IMR-90 (cell line): ENCODE results near the gene KPNA2. TPM values are rescaled to one million over a fixed set of nuclear protein-coding genes. Genes with fewer than 3 reads are reported as not detected.

Source experiments
- ATAC-seq: fragments of 200-7000 bp; cut with Tn5 transposase; 2 replicates; pipeline ENCODE4 v1.9.1; 2020; ENCODE audit warnings: low read depth, mild to moderate bottlenecking, moderate library complexity
- BruUV-seq: library from RNA; stranded (reverse); fragments of 400-500 nt; replicated peaks from 2 replicates; lab custom pipeline; 2021; lab: Mats Ljungman, UMichigan
- CTCF ChIA-PET: fragments of 300-600 bp; formaldehyde crosslinking; extraction: SDS; loops from one replicate; lab custom pipeline; 2021; ENCODE audit warnings: antibody characterized with exemption; lab: Yijun Ruan, JAX
- POLR2A ChIA-PET: fragments of 300-600 bp; sonication (Branson Sonifier 250); formaldehyde crosslinking; loops from one replicate; lab custom pipeline; 2022; ENCODE audit warnings: antibody characterized with exemption; ENCODE audit not compliant: unreplicated experiment; lab: Charles Lee
- DNase-seq: peaks from one replicate; pipeline ENCODE4 v3.0.0; 2013
- H2AFZ ChIP-seq: replicated peaks from 2 replicates; pipeline ENCODE3; 2013; ENCODE audit warnings: low read length, mild to moderate bottlenecking; ENCODE audit not compliant: poor library complexity
- H2AK5ac ChIP-seq: 2 replicates; pipeline ENCODE4 v1.6.1; 2013; ENCODE audit warnings: low read depth, low read length, inconsistent platforms
- H2AK9ac ChIP-seq: replicated peaks from 2 replicates; pipeline ENCODE3; 2013; ENCODE audit warnings: mild to moderate bottlenecking, low read depth, low read length, moderate library complexity; ENCODE audit not compliant: poor library complexity
- H2BK120ac ChIP-seq: 2 replicates; pipeline ENCODE4 v1.6.1; 2013; ENCODE audit warnings: low read depth, low read length, inconsistent platforms
- H2BK15ac ChIP-seq: 3 replicates; pipeline ENCODE4 v1.6.1; 2013; ENCODE audit warnings: low read depth, low read length, inconsistent platforms
- H2BK20ac ChIP-seq: 2 replicates; pipeline ENCODE4 v1.6.1; 2013; ENCODE audit warnings: low read depth, mild to moderate bottlenecking, inconsistent platforms, low read length, moderate library complexity
- H2BK5ac ChIP-seq: 2 replicates; pipeline ENCODE4 v1.6.1; 2013; ENCODE audit warnings: mild to moderate bottlenecking, low read depth, low read length, inconsistent platforms; ENCODE audit not compliant: poor library complexity, severe bottlenecking
- H3K14ac ChIP-seq: replicated peaks from 2 replicates; pipeline ENCODE4 v1.6.1; 2013; ENCODE audit warnings: low read depth, low read length, inconsistent platforms
- H3K18ac ChIP-seq: 2 replicates; pipeline ENCODE4 v1.6.1; 2013; ENCODE audit warnings: low read depth, low read length, control low read depth
- H3K23ac ChIP-seq: 2 replicates; pipeline ENCODE4 v1.6.1; 2013; ENCODE audit warnings: low read depth, low read length, inconsistent platforms
- H3K27ac ChIP-seq: 2 replicates; pipeline ENCODE4 v1.5.1; 2013; ENCODE audit warnings: mild to moderate bottlenecking, control low read depth, low read length; ENCODE audit not compliant: insufficient read depth
- H3K27me3 ChIP-seq: 2 replicates; pipeline ENCODE4 v1.6.1; 2013; ENCODE audit warnings: low read length; ENCODE audit not compliant: control insufficient read depth, insufficient read depth
- H3K36me3 ChIP-seq: 2 replicates; pipeline ENCODE4 v1.6.1; 2013; ENCODE audit warnings: low read length, mixed read lengths; ENCODE audit not compliant: control insufficient read depth, insufficient read depth
- H3K4ac ChIP-seq: 2 replicates; pipeline ENCODE4 v1.6.1; 2013; ENCODE audit warnings: low read depth, low read length, inconsistent platforms
- H3K4me1 ChIP-seq: 2 replicates; pipeline ENCODE4 v1.6.1; 2013; ENCODE audit warnings: low read length, mixed read lengths; ENCODE audit not compliant: control insufficient read depth, insufficient read depth
- H3K4me2 ChIP-seq: 2 replicates; pipeline ENCODE4 v1.6.1; 2013; ENCODE audit warnings: low read depth, mild to moderate bottlenecking, control low read depth, low read length, moderate library complexity
- H3K4me3 ChIP-seq: 2 replicates; pipeline ENCODE4 v1.5.1; 2013; ENCODE audit warnings: low read depth, mild to moderate bottlenecking, control low read depth, low read length, moderate library complexity; ENCODE audit not compliant: insufficient read depth
- H3K56ac ChIP-seq: 2 replicates; pipeline ENCODE4 v1.6.1; 2013; ENCODE audit warnings: low read length, inconsistent platforms; ENCODE audit not compliant: insufficient read depth; ENCODE audit errors: extremely low read depth
- H3K79me1 ChIP-seq, 2 experiments: 2 replicates each; pipeline ENCODE4 v1.6.1; 2013; ENCODE audit warnings: low read length in 2 of 2, inconsistent platforms in 1 of 2, low read depth in 1 of 2
- H3K9ac ChIP-seq: 2 replicates; pipeline ENCODE4 v1.6.1; 2013; ENCODE audit warnings: low read depth, low read length, control low read depth
- H3K9me1 ChIP-seq: 2 replicates; pipeline ENCODE4 v1.6.1; 2013; ENCODE audit warnings: low read length, inconsistent platforms; ENCODE audit not compliant: insufficient read depth
- H3K9me3 ChIP-seq: 2 replicates; pipeline ENCODE4 v1.6.1; 2013; ENCODE audit warnings: low read length; ENCODE audit not compliant: control insufficient read depth, insufficient read depth
- H4K20me1 ChIP-seq: 2 replicates; pipeline ENCODE4 v1.6.1; 2013; ENCODE audit warnings: low read length, inconsistent platforms; ENCODE audit not compliant: insufficient read depth
- H4K5ac ChIP-seq: 2 replicates; pipeline ENCODE4 v1.6.1; 2013; ENCODE audit warnings: mild to moderate bottlenecking, low read depth, low read length, control low read depth
- H4K8ac ChIP-seq, 2 experiments: 2 replicates each; pipeline ENCODE4 v1.6.1; 2013; ENCODE audit warnings: low read depth in 2 of 2, low read length in 2 of 2, control low read depth in 1 of 2, inconsistent platforms in 1 of 2
- H4K91ac ChIP-seq: 2 replicates; pipeline ENCODE4 v1.6.1; 2013; ENCODE audit warnings: low read depth, low read length, inconsistent platforms; ENCODE audit not compliant: insufficient read depth
- BHLHE40 ChIP-seq: fragments of 150-350 bp; IDR thresholded peaks from 2 replicates; pipeline ENCODE4 v1.6.1; 2016; ENCODE audit warnings: mild to moderate bottlenecking, low read depth, low read length
- CEBPB ChIP-seq: IDR thresholded peaks from 2 replicates; pipeline ENCODE4 v1.6.1; 2012; ENCODE audit warnings: low read depth, low read length, improper control_type of control experiment
- CHD1 ChIP-seq: IDR thresholded peaks from 2 replicates; pipeline ENCODE4 v1.6.1; 2012; ENCODE audit warnings: low read depth, low read length, improper control_type of control experiment
- CTCF ChIP-seq: conservative IDR thresholded peaks from 2 replicates; pipeline ENCODE4 v1.5.1; 2012; ENCODE audit warnings: mild to moderate bottlenecking, low read depth, low read length, improper control_type of control experiment
- ELK1 ChIP-seq: fragments of 150-350 bp; IDR thresholded peaks from 2 replicates; pipeline ENCODE4 v1.6.1; 2016; ENCODE audit warnings: low read depth, mild to moderate bottlenecking, low read length, moderate library complexity, borderline replicate concordance
- FOS ChIP-seq: fragments of 150-350 bp; IDR thresholded peaks from 2 replicates; pipeline ENCODE4 v1.6.1; 2016; ENCODE audit warnings: low read depth, low read length
- MAFK ChIP-seq: IDR thresholded peaks from 2 replicates; pipeline ENCODE4 v1.6.1; 2012; ENCODE audit warnings: low read depth, low read length, improper control_type of control experiment
- MAZ ChIP-seq: IDR thresholded peaks from 2 replicates; pipeline ENCODE4 v1.6.1; 2012; ENCODE audit warnings: low read depth, mild to moderate bottlenecking, low read length, improper control_type of control experiment, moderate library complexity, borderline replicate concordance
- MXI1 ChIP-seq: IDR thresholded peaks from 2 replicates; pipeline ENCODE4 v1.6.1; 2012; ENCODE audit warnings: low read depth, mild to moderate bottlenecking, low read length, moderate library complexity, borderline replicate concordance
- NFE2L2 ChIP-seq: fragments of 150-350 bp; IDR thresholded peaks from 2 replicates; pipeline ENCODE4 v1.6.1; 2016; ENCODE audit warnings: low read depth, mild to moderate bottlenecking, low read length
- POLR2A ChIP-seq: IDR thresholded peaks from 2 replicates; pipeline ENCODE4 v1.6.1; 2012; ENCODE audit warnings: mild to moderate bottlenecking, low read depth, low read length
- RAD21 ChIP-seq: IDR thresholded peaks from 2 replicates; pipeline ENCODE4 v1.6.1; 2012; ENCODE audit warnings: low read length, improper control_type of control experiment
- RCOR1 ChIP-seq: IDR thresholded peaks from 2 replicates; pipeline ENCODE4 v1.6.1; 2012; ENCODE audit warnings: mild to moderate bottlenecking, low read length, improper control_type of control experiment; ENCODE audit not compliant: insufficient replicate concordance
- RFX5 ChIP-seq: IDR thresholded peaks from 2 replicates; pipeline ENCODE4 v1.8.0; 2012; ENCODE audit warnings: low read depth, mild to moderate bottlenecking, low read length, moderate library complexity
- SMC3 ChIP-seq: fragments of 150-350 bp; IDR thresholded peaks from 2 replicates; pipeline ENCODE4 v1.6.1; 2016; ENCODE audit warnings: low read depth, mild to moderate bottlenecking, antibody characterized with exemption, low read length, moderate library complexity
- USF2 ChIP-seq: fragments of 150-350 bp; IDR thresholded peaks from 2 replicates; pipeline ENCODE4 v1.6.1; 2017; ENCODE audit warnings: mild to moderate bottlenecking, antibody characterized with exemption, low read length, low read depth
- WGBS, 2 experiments: methylation state at CpG; one replicate each; pipeline versions ENCODE4 v1.1.5 to v1.1.7; 2013; ENCODE audit warnings: missing lambda C conversion rate in 2 of 2; ENCODE audit not compliant: insufficient read length in 1 of 2; ENCODE audit errors: extremely low coverage in 2 of 2; 5-methylcytosine and 5-hydroxymethylcytosine counted together
- dilution Hi-C: fragments of 300-500 bp; cut with HindIII; formaldehyde crosslinking; loops from one replicate; pipeline ENCODE4 v1.14.3; 2018; ENCODE audit warnings: low sequenced_read_pairs; ENCODE audit not compliant: unreplicated experiment
- in situ Hi-C: fragments of 300-500 bp; cut with MboI; formaldehyde crosslinking; loops from 3 replicates; pipeline ENCODE4 v1.14.3; 2019; ENCODE audit warnings: low sequenced_read_pairs, inconsistent platforms, mixed read lengths
- intact Hi-C: fragments of 100-400 bp; cut with micrococcal nuclease; formaldehyde crosslinking; loops from 2 replicates; pipeline ENCODE4 v1.10.0; 2022
- polyA plus RNA-seq, 3 experiments: library from polyadenylated mRNA; depleted of rRNA; stranded (reverse); fragments of >200 nt; gene quantifications; 2 replicates each; pipeline ENCODE4 v1.2.3, GENCODE V29; 2012; ENCODE audit warnings: low replicate concordance in 1 of 3
- total RNA-seq: library from RNA; depleted of rRNA; stranded (reverse); fragments of >200 nt; gene quantifications from 2 replicates; pipeline ENCODE4 v1.2.3, GENCODE V29; 2012

The KPNA2 gene
- total and polyA plus RNA-seq, 2 of the 4 experiments (the other 2 are of a cell fraction), result 135 to 262 TPM

GRCh38 chr17:68016838-68017237 is 18.7 kb upstream of the KPNA2 start:
- H3K4me2 ChIP-seq, result no peak overlapping the region
- TF ChIP-seq CTCF (no peak), CEBPB (no peak), MAFK (no peak), NFE2L2 (no peak), CHD1 (no peak), USF2 (no peak), ELK1 (no peak), BHLHE40 (no peak), POLR2A (no peak), FOS (no peak), RAD21 (no peak), MAZ (no peak), SMC3 (no peak), MXI1 (no peak), RFX5 (no peak), RCOR1 (no peak)
- no peak overlapping the region for H4K8ac ChIP-seq

More at GRCh38 chr17:68016838-68017237, 18.7 kb upstream of the KPNA2 start:
- no peak overlapping the region for H3K14ac ChIP-seq
- H3K9me3 ChIP-seq, result no peaks in the 10 kb centered on the region
- H3K56ac ChIP-seq, result no peak overlapping the region
- intact Hi-C loops (no loop called here), dilution Hi-C loops (no loop called here), in situ Hi-C loops (no loop called here)
- H3K4me3 ChIP-seq, result no peak overlapping the region
- no peaks in the 10 kb centered on the region for H3K9me1 ChIP-seq
- no peak overlapping the region for H3K4ac ChIP-seq
- no peak overlapping the region for H2BK5ac ChIP-seq
- no peaks in the 10 kb centered on the region; a peak in 1 of 4 replicates for H3K79me1 ChIP-seq
- CTCF ChIA-PET, result no interaction called here
- H3K27ac ChIP-seq, result no peak overlapping the region
- H2BK120ac ChIP-seq, result no peak overlapping the region
- no peak overlapping the region for H2BK20ac ChIP-seq
- WGBS, 2 experiments, result no CpG with 5 or more reads among the region's 2 CpGs
- no peak overlapping the region for H2AK9ac ChIP-seq
- ATAC-seq (no peak), DNase-seq (no peak)
- H2BK15ac ChIP-seq, result no peak overlapping the region
- no peak overlapping the region for H2AFZ ChIP-seq
- no peak overlapping the region for H3K9ac ChIP-seq
- no peak overlapping the region for H3K23ac ChIP-seq
- H4K91ac ChIP-seq, result no peak overlapping the region
- no peak overlapping the region for H3K18ac ChIP-seq
- POLR2A ChIA-PET, result no interaction called here
- H4K5ac ChIP-seq, result no peak overlapping the region
- H4K20me1 ChIP-seq, result peaks cover 5% of the 10 kb centered on the region; the same call in 1 of the 2 replicates
- H2AK5ac ChIP-seq, result no peak overlapping the region
- BruUV-seq, result no TSS peak
- no peaks in the 10 kb centered on the region for H3K4me1 ChIP-seq
- H3K27me3 ChIP-seq, result peaks cover 7% of the 10 kb centered on the region
- no peaks in the 10 kb centered on the region for H3K36me3 ChIP-seq
